Transverse colon (tissue), 4 donors: Measurements from ENCODE around the gene ARL9. TPM values are rescaled to one million over a fixed set of nuclear protein-coding genes. Genes with fewer than 3 reads are reported as not detected.

ENCODE experiments used
- DNase-seq: peaks from one replicate; pipeline ENCODE4 v3.0.0-alpha.2; 2019
- H3K27ac ChIP-seq, 4 donors: fragments of 200-600 bp; sonication (generic); 2 replicates each; pipeline ENCODE4 v1.5.1; 2016 to 2018; ENCODE audit warnings: inconsistent platforms in 4 of 4
- H3K27me3 ChIP-seq: fragments of 200-600 bp; sonication (generic); 2 replicates; pipeline ENCODE4 v1.5.1; 2017; ENCODE audit warnings: inconsistent platforms
- H3K36me3 ChIP-seq, 4 donors: fragments of 200-600 bp; sonication (generic); 2 replicates each; pipeline ENCODE4 v1.5.1; 2017 to 2019; ENCODE audit warnings: inconsistent platforms in 4 of 4
- H3K4me1 ChIP-seq, 4 donors: fragments of 200-600 bp; sonication (generic); 2 replicates each; pipeline ENCODE4 v1.5.1; 2017 to 2020; ENCODE audit warnings: inconsistent platforms in 4 of 4
- H3K4me3 ChIP-seq, 4 donors: fragments of 200-600 bp; sonication (generic); 1 replicate in 1 of 4; 2 replicates in 3 of 4; pipeline versions ENCODE4 v1.5.1 to v1.6.1; 2017 to 2019; ENCODE audit warnings: inconsistent platforms in 4 of 4
- H3K9me3 ChIP-seq, 2 donors: fragments of 200-600 bp; sonication (generic); 2 replicates each; pipeline ENCODE4 v1.5.1; 2017 to 2019; ENCODE audit warnings: inconsistent platforms in 2 of 2
- CTCF ChIP-seq, 5 experiments: fragments of 200-600 bp in 3 of 5; fragments of 450-650 bp in 2 of 5; sonication (generic) in 3 of 5; IDR thresholded peaks; 1 replicate in 2 of 5; 2 replicates in 3 of 5; pipeline ENCODE4 v1.5.1; 2016 to 2017; ENCODE audit warnings: antibody characterized with exemption in 5 of 5, inconsistent platforms in 3 of 5, mild to moderate bottlenecking in 2 of 5, moderate library complexity in 1 of 5
- EP300 ChIP-seq: sonication (generic); formaldehyde crosslinking; IDR thresholded peaks from one replicate; pipeline ENCODE4 v1.6.1; 2017; ENCODE audit warnings: antibody characterized with exemption, low read depth
- POLR2A ChIP-seq: fragments of 450-650 bp; IDR thresholded peaks from one replicate; pipeline ENCODE4 v1.6.1; 2016; ENCODE audit warnings: antibody characterized with exemption, mild to moderate bottlenecking, moderate library complexity
- POLR2AphosphoS5 ChIP-seq, 3 donors: sonication (generic); formaldehyde crosslinking; IDR thresholded peaks; one replicate each; pipeline ENCODE4 v1.6.1; 2016; ENCODE audit warnings: antibody characterized with exemption in 3 of 3
- WGBS, 2 donors: methylation state at CpG; one replicate each; pipeline ENCODE4 v1.1.5; 2018; ENCODE audit warnings: low coverage in 1 of 2; 5-methylcytosine and 5-hydroxymethylcytosine counted together
- in situ Hi-C, 4 donors: fragments of 200-750 bp; cut with MboI; loops; one replicate each; pipeline versions ENCODE4 v1.15.0 to v1.15.1; 2017; ENCODE audit warnings: low sequenced_read_pairs in 3 of 4, low pct_ligation_motif_present in 1 of 4, low pct_unique_long_range_greater_than_20kb in 1 of 4
- intact Hi-C: fragments of 100-400 bp; cut with DNase I; formaldehyde crosslinking; loops from one replicate; pipeline ENCODE4 v1.15.1; 2023; ENCODE audit warnings: low total_unique reads
- total RNA-seq, 4 donors: library from RNA; depleted of rRNA; stranded (reverse); fragments of >200 nt; gene quantifications; one replicate each; pipeline ENCODE4 v1.1.0, GENCODE V29; 2016

ARL9 gene
- total RNA-seq, 4 donors from 2014 or later = not detected

GRCh38 chr4:56467284-56468096 is 38.1 kb upstream of the ARL9 start, which contains the start of gene SRP72:
Gene SRP72, plus strand, starts transcription at chr4:56467617. Its CDS starts 19 bp downstream, at chr4:56467636.
- in situ Hi-C loops = no loop called here
- WGBS, 2 donors = 0 to 2% methylated on average over 6 to 35 of the region's 62 CpGs
- intact Hi-C loops = no loop called here

GRCh38 chr4:56468097-56468422 is 37.5 kb upstream of the ARL9 start:
- intact Hi-C loops (no loop called here), in situ Hi-C loops (no loop called here)
- Histone ChIP-seq H3K4me1 (peaks cover 20 to 36% (median 22%) of the 10 kb centered on the region in 4 donors), H3K36me3 (peaks cover 0 to 25% (median 6%) of the 10 kb centered on the region in 4 donors), H3K27ac (peak overlapping the region; percentile 91 to 96 (median 92)), H3K27me3 (no peaks in the 10 kb centered on the region), H3K9me3 (no peaks in the 10 kb centered on the region), H3K4me3 (peak overlapping the region; percentile 77 to 99 (median 96))
- no peak for TF ChIP-seq POLR2AphosphoS5 (IDR thresholded peaks at IDR 0.05)
- no peak for TF ChIP-seq CTCF (IDR thresholded peaks at IDR 0.05)
- no peak for TF ChIP-seq EP300
- TF ChIP-seq POLR2A = no peak
- 1 to 3% methylated on average over 6 to 10 of the region's 10 CpGs for WGBS, 2 donors
- peak; percentile 50 for DNase-seq

More at GRCh38 chr4:56467284-56468096, 38.1 kb upstream of the ARL9 start, which contains the start of gene SRP72:
- peak within 1 kb of the TSS; percentile 77 to 99 (median 96) for H3K4me3 ChIP-seq
- H3K9me3 ChIP-seq = no peaks in the 10 kb centered on the region
- H3K27ac ChIP-seq = peak within 1 kb of the TSS; percentile 91 to 96 (median 92)
- TF ChIP-seq CTCF (IDR thresholded peaks at IDR 0.05) (peak in 1 of 5 experiments; percentile 9), EP300 (no peak), POLR2A (peak; percentile 91), POLR2AphosphoS5 (IDR thresholded peaks at IDR 0.05) (peak; percentile 88 to 95 (median 94))
- H3K27me3 ChIP-seq = no peaks in the 10 kb centered on the region
- H3K4me1 ChIP-seq = peaks cover 20 to 36% (median 22%) of the 10 kb centered on the region in 4 donors
- peak; percentile 91 for DNase-seq
- H3K36me3 ChIP-seq = peaks cover 0 to 20% (median 5%) of the 10 kb centered on the region in 4 donors

- no peak for TF ChIP-seq CTCF (IDR thresholded peaks at IDR 0.05)
- no peak for TF ChIP-seq POLR2AphosphoS5 (IDR thresholded peaks at IDR 0.05)
- no peak for TF ChIP-seq EP300
- H3K27me3 ChIP-seq = no peaks in the 10 kb centered on the region
- intact Hi-C loops (no loop called here), in situ Hi-C loops (no loop called here)
- DNase-seq = no peak
- no peak overlapping the region for H3K27ac ChIP-seq
- no peak overlapping the region for H3K4me3 ChIP-seq
- H3K4me1 ChIP-seq = peaks cover 20 to 32% (median 22%) of the 10 kb centered on the region in 4 donors
- no peaks in the 10 kb centered on the region for H3K9me3 ChIP-seq
- peaks cover 0 to 39% (median 10%) of the 10 kb centered on the region in 4 donors for H3K36me3 ChIP-seq
- 65 to 66% methylated on average over 6 of the region's 6 CpGs for WGBS, 2 donors
Observed at GRCh38 chr4:56469489-56470210, 35.9 kb upstream of the ARL9 start.

- Histone ChIP-seq H3K4me3 (no peak overlapping the region), H3K36me3 (peaks cover 0 to 74% (median 32%) of the 10 kb centered on the region in 4 donors), H3K9me3 (no peaks in the 10 kb centered on the region), H3K27me3 (no peaks in the 10 kb centered on the region), H3K4me1 (no peaks in the 10 kb centered on the region), H3K27ac (no peak overlapping the region)
- no peak for DNase-seq
- TF ChIP-seq POLR2A (no peak), CTCF (IDR thresholded peaks at IDR 0.05) (no peak), EP300 (no peak), POLR2AphosphoS5 (IDR thresholded peaks at IDR 0.05) (no peak)
- WGBS, 2 donors = 89 to 93% methylated on average over 2 of the region's 2 CpGs
- in situ Hi-C loops = loop anchor here in 1 of 4 donors (25.0 kb wide), 1 partner anchor 536 kb away; no protein-coding TSS in a partner anchor
- intact Hi-C loops = no loop called here
Observed at GRCh38 chr4:56475917-56476316, 29.7 kb upstream of the ARL9 start.
